GM12878 (cell line): ENCODE measurements around the gene SPTBN1. TPM values are rescaled to one million over a fixed set of nuclear protein-coding genes. Genes with fewer than 3 reads are reported as not detected.

Source experiments
- ATAC-seq: fragments of 200-7000 bp; cut with Tn5 transposase; 3 replicates; pipeline ENCODE4 v1.9.1; 2020; ENCODE audit warnings: mild to moderate bottlenecking, moderate library complexity
- BruUV-seq: library from RNA; stranded (reverse); fragments of 400-500 nt; replicated peaks from 2 replicates; lab custom pipeline; 2021; lab: Mats Ljungman, UMichigan
- CTCF ChIA-PET: fragments of 300-600 bp; sonication (Branson Sonifier 250); formaldehyde crosslinking; extraction: SDS; loops from one replicate; lab custom pipeline; 2021; ENCODE audit warnings: inconsistent platforms; lab: Yijun Ruan, JAX
- POLR2A ChIA-PET: fragments of 350-600 bp; formaldehyde crosslinking; extraction: SDS; loops from one replicate; lab custom pipeline; 2021; ENCODE audit warnings: inconsistent platforms; lab: Charles Lee
- RAD21 ChIA-PET: fragments of 300-600 bp; sonication (Branson Sonifier 250); formaldehyde crosslinking; loops from one replicate; lab custom pipeline; 2023; ENCODE audit warnings: antibody characterized with exemption; ENCODE audit not compliant: unreplicated experiment; lab: Charles Lee
- SMC1A ChIA-PET: fragments of 300-600 bp; sonication (Branson Sonifier 250); formaldehyde crosslinking; loops from one replicate; lab custom pipeline; 2023; ENCODE audit not compliant: unreplicated experiment, uncharacterized antibody; lab: Charles Lee
- DNase-seq: peaks from one replicate; pipeline ENCODE4 v3.0.0-alpha.2; 2011; ENCODE audit warnings: low read depth, low spot score
- FAIRE-seq: peaks from 3 replicates; lab custom pipeline; 2011; peaks lifted over from hg19 to GRCh38; lab: Jason Lieb, UNC
- H2AFZ ChIP-seq: 2 replicates; pipeline ENCODE4 v1.6.0; 2011; ENCODE audit warnings: low read depth, low read length, control low read depth; ENCODE audit not compliant: control insufficient read depth
- H3K27ac ChIP-seq: 2 replicates; pipeline ENCODE4 v1.5.1; 2011; ENCODE audit warnings: control low read depth; ENCODE audit not compliant: control insufficient read depth, insufficient read depth
- H3K27me3 ChIP-seq, 2 experiments: replicated peaks in 1 of 2; 2 replicates each; pipeline versions ENCODE4 v1.6.0 to v1.6.1; 2011; ENCODE audit warnings: low read length in 1 of 2; ENCODE audit not compliant: control insufficient read depth in 2 of 2, insufficient read depth in 2 of 2
- H3K36me3 ChIP-seq, 2 experiments: 2 replicates each; pipeline ENCODE4 v1.5.1; 2011; ENCODE audit warnings: low read length in 1 of 2; ENCODE audit not compliant: control insufficient read depth in 2 of 2, insufficient read depth in 2 of 2
- H3K4me1 ChIP-seq: 2 replicates; pipeline ENCODE4 v1.6.1; 2011; ENCODE audit warnings: mild to moderate bottlenecking, low read length, moderate library complexity, mixed read lengths; ENCODE audit not compliant: control insufficient read depth, insufficient read depth
- H3K4me2 ChIP-seq: 2 replicates; pipeline ENCODE4 v1.6.0; 2011; ENCODE audit warnings: control low read depth; ENCODE audit not compliant: control insufficient read depth, insufficient read depth
- H3K4me3 ChIP-seq: fragments of 200-600 bp; sonication (generic); 2 replicates; pipeline ENCODE4 v1.5.1; 2016
- H3K79me2 ChIP-seq: 2 replicates; pipeline ENCODE4 v1.6.0; 2011; ENCODE audit warnings: low read length; ENCODE audit not compliant: control insufficient read depth, insufficient read depth
- H3K9ac ChIP-seq: 2 replicates; pipeline ENCODE4 v1.8.0; 2011; ENCODE audit warnings: low read length, control low read depth, mixed read lengths; ENCODE audit not compliant: control insufficient read depth, insufficient read depth
- H3K9me3 ChIP-seq: replicated peaks from 3 replicates; pipeline ENCODE4 v1.5.1; 2011; ENCODE audit warnings: mild to moderate bottlenecking, low read length; ENCODE audit not compliant: control insufficient read depth, insufficient read depth
- H4K20me1 ChIP-seq: 2 replicates; pipeline ENCODE4 v1.6.0; 2011; ENCODE audit not compliant: control insufficient read depth, insufficient read depth
- HDAC6 ChIP-seq: fragments of 200-600 bp; sonication (generic); IDR thresholded peaks from one replicate; pipeline ENCODE4 v1.8.0; 2017; ENCODE audit warnings: antibody characterized with exemption; ENCODE audit not compliant: unreplicated experiment
- MEF2A ChIP-seq: IDR thresholded peaks from 2 replicates; pipeline ENCODE4 v1.6.1; 2011; ENCODE audit warnings: low read depth, mild to moderate bottlenecking, low read length, moderate library complexity; ENCODE audit not compliant: insufficient read depth
- NBN ChIP-seq: fragments of 450-650 bp; IDR thresholded peaks from 2 replicates; pipeline ENCODE4 v1.6.1; 2016
- NRF1 ChIP-seq: conservative IDR thresholded peaks from 2 replicates; pipeline ENCODE4 v1.6.1; 2011; ENCODE audit warnings: mild to moderate bottlenecking, low read depth, low read length, improper control_type of control experiment
- in situ Hi-C: fragments of 300-500 bp; cut with MboI; formaldehyde crosslinking; loops from 9 replicates; pipeline ENCODE4 v1.14.3; 2018; ENCODE audit warnings: mixed read lengths
- intact Hi-C: fragments of 100-400 bp; cut with micrococcal nuclease; formaldehyde crosslinking; loops from one replicate; pipeline ENCODE4 v1.14.2; 2022; ENCODE audit not compliant: unreplicated experiment
- polyA plus RNA-seq, 11 experiments: library from polyadenylated mRNA; depleted of rRNA in 4 of 11; unstranded in 6 of 11; stranded (reverse) in 5 of 11; fragments of >200 nt; fragmentation: Nextera tagmentation in 4 of 11; fragmentation: Illumina TruSeq in 1 of 11; extraction: Ambion mirVana in 4 of 11; extraction: Trizol in 1 of 11; gene quantifications; 1 replicate in 1 of 11; 2 replicates in 10 of 11; pipeline versions ENCODE4 v1.2.1 to v1.2.3, GENCODE V29; 2011 to 2016; ENCODE audit warnings: inconsistent platforms in 2 of 11, missing spikeins in 2 of 11, low read depth in 1 of 11
- total RNA-seq, 4 experiments: library from RNA; depleted of rRNA in 3 of 4; stranded (reverse); fragments of >200 nt in 3 of 4; fragmentation: Illumina TruSeq in 1 of 4; extraction: Trizol in 1 of 4; gene quantifications; 2 replicates each; pipeline versions ENCODE4 v1.2.1 to v1.2.3, GENCODE V29; 2013 to 2021
- TF ChIP-seq, protein P1 (sequence below): IDR thresholded peaks from 2 replicates; pipeline ENCODE4 v1.6.1; 2011; ENCODE audit warnings: borderline replicate concordance, low read depth, mild to moderate bottlenecking, moderate library complexity, mixed read lengths, low read length; ENCODE audit not compliant: insufficient read depth; ENCODE audit errors: extremely low read length
- TF ChIP-seq, protein P2 (sequence below): fragments of 450-650 bp; conservative IDR thresholded peaks from 2 replicates; pipeline ENCODE4 v1.6.1; 2017; ENCODE audit warnings: mild to moderate bottlenecking, moderate library complexity
- TF ChIP-seq, protein P3 (sequence below): fragments of 450-650 bp; IDR thresholded peaks from 2 replicates; pipeline ENCODE4 v1.6.1; 2016; ENCODE audit warnings: mild to moderate bottlenecking
- TF ChIP-seq, protein P4 (sequence below): IDR thresholded peaks from 2 replicates; pipeline ENCODE4 v1.6.1; 2012; ENCODE audit warnings: low read length, inconsistent platforms

SPTBN1 gene
- total and polyA plus RNA-seq, 10 of the 15 experiments (the other 5 are each of a cell fraction or from before 2014, with no cell fraction given): 20.6 to 154 (median 76.7) TPM

DNA sequence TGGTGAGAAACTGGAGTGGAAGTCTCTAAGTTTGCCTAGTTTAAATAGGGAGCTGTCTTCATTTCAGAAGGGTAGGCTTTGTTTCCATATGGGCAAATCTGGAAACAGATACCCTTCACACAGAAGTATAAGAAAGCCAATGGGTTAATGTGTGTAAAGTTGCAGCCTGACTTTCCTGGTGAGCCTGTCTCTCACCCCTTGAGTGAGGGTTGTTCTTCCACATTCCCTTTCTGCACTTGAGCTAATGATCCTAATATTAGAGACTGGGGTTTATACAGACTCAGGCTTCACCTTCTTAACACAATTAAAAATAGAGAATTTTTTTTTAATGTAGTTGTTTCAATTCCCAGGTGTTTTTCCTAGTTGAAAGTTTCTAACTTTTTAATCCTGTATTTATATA is 158.7 kb downstream of the SPTBN1 start:
- Histone ChIP-seq H3K79me2 (peaks cover 41% of the 10 kb centered on the region), H3K9ac (no peak overlapping the region), H3K4me1 (peaks cover 2% of the 10 kb centered on the region; the same call in 1 of the 2 replicates), H3K27ac (no peak overlapping the region), H3K4me2 (no peak overlapping the region), H2AFZ (no peak overlapping the region), H3K4me3 (no peak overlapping the region), H3K9me3 (no peaks in the 10 kb centered on the region), H4K20me1 (no peaks in the 10 kb centered on the region), H3K36me3 (peaks cover 21 to 38% of the 10 kb centered on the region in 2 experiments), H3K27me3 (no peaks in the 10 kb centered on the region)
- ChIA-PET RAD21 (interaction anchor here (1.0 kb wide), 1 partner anchor 33 kb away, joined by 3 read pairs; no protein-coding TSS in a partner anchor), POLR2A (interaction anchor here (0.8 to 1.2 kb wide), 2 partner anchors 14 to 15 kb away, joined by 3 to 5 read pairs; no protein-coding TSS in a partner anchor), CTCF (interaction anchor here (1.0 to 1.4 kb wide), 2 partner anchors 9 to 18 kb away, joined by 3 to 8 read pairs; no protein-coding TSS in a partner anchor), SMC1A (interaction anchor here (0.8 to 3.3 kb wide), 9 partner anchors 9 to 91 kb away, joined by 3 to 16 read pairs (median 4); no protein-coding TSS in a partner anchor)
- intact Hi-C loops (no loop called here), in situ Hi-C loops (no loop called here)
- TF ChIP-seq, protein P1, sequence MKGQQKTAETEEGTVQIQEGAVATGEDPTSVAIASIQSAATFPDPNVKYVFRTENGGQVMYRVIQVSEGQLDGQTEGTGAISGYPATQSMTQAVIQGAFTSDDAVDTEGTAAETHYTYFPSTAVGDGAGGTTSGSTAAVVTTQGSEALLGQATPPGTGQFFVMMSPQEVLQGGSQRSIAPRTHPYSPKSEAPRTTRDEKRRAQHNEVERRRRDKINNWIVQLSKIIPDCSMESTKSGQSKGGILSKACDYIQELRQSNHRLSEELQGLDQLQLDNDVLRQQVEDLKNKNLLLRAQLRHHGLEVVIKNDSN: no peak
- TF ChIP-seq NRF1 (no peak), MEF2A (no peak), HDAC6 (no peak), NBN (no peak)
- TF ChIP-seq, protein P2, sequence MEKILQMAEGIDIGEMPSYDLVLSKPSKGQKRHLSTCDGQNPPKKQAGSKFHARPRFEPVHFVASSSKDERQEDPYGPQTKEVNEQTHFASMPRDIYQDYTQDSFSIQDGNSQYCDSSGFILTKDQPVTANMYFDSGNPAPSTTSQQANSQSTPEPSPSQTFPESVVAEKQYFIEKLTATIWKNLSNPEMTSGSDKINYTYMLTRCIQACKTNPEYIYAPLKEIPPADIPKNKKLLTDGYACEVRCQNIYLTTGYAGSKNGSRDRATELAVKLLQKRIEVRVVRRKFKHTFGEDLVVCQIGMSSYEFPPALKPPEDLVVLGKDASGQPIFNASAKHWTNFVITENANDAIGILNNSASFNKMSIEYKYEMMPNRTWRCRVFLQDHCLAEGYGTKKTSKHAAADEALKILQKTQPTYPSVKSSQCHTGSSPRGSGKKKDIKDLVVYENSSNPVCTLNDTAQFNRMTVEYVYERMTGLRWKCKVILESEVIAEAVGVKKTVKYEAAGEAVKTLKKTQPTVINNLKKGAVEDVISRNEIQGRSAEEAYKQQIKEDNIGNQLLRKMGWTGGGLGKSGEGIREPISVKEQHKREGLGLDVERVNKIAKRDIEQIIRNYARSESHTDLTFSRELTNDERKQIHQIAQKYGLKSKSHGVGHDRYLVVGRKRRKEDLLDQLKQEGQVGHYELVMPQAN: no peak
- TF ChIP-seq, protein P3, sequence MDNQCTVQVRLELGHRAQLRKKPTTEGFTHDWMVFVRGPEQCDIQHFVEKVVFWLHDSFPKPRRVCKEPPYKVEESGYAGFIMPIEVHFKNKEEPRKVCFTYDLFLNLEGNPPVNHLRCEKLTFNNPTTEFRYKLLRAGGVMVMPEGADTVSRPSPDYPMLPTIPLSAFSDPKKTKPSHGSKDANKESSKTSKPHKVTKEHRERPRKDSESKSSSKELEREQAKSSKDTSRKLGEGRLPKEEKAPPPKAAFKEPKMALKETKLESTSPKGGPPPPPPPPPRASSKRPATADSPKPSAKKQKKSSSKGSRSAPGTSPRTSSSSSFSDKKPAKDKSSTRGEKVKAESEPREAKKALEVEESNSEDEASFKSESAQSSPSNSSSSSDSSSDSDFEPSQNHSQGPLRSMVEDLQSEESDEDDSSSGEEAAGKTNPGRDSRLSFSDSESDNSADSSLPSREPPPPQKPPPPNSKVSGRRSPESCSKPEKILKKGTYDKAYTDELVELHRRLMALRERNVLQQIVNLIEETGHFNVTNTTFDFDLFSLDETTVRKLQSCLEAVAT: no peak
- TF ChIP-seq, protein P4, sequence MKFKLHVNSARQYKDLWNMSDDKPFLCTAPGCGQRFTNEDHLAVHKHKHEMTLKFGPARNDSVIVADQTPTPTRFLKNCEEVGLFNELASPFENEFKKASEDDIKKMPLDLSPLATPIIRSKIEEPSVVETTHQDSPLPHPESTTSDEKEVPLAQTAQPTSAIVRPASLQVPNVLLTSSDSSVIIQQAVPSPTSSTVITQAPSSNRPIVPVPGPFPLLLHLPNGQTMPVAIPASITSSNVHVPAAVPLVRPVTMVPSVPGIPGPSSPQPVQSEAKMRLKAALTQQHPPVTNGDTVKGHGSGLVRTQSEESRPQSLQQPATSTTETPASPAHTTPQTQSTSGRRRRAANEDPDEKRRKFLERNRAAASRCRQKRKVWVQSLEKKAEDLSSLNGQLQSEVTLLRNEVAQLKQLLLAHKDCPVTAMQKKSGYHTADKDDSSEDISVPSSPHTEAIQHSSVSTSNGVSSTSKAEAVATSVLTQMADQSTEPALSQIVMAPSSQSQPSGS: no peak
- FAIRE-seq (no peak), DNase-seq (no peak), ATAC-seq (no peak)
- BruUV-seq: no TSS peak
